CD4-positive, alpha-beta memory T cell (primary cell): ENCODE measurements around the gene SENP8. TPM values are rescaled to one million over a fixed set of nuclear protein-coding genes. Genes with fewer than 3 reads are reported as not detected.
"Not testable (repeated sequence)": the region's sequence is repeated elsewhere in the genome, so short reads cannot be mapped to it uniquely, and the experiment has no call there.

Experiments
- CTCF ChIA-PET: fragments of 350-600 bp; sonication (Branson Sonifier 250); formaldehyde crosslinking; loops from one replicate; lab custom pipeline; 2021; ENCODE audit warnings: inconsistent platforms; ENCODE audit not compliant: partially characterized antibody; lab: Charles Lee
- POLR2A ChIA-PET: fragments of 350-600 bp; sonication (Branson Sonifier 250); formaldehyde crosslinking; loops from one replicate; lab custom pipeline; 2021; ENCODE audit not compliant: partially characterized antibody; lab: Charles Lee
- DNase-seq, 5 donors: peaks; one replicate each; pipeline versions ENCODE4 v3.0.0 to v3.0.0-alpha.2; 2020 to 2022; ENCODE audit warnings: mixed read lengths in 1 of 5
- H3K27ac ChIP-seq: one replicate; pipeline ENCODE4 v1.7.0; 2013; ENCODE audit warnings: low read depth, low read length
- H3K27me3 ChIP-seq: 2 replicates; pipeline ENCODE4 v1.7.0; 2013; ENCODE audit warnings: mild to moderate bottlenecking, low read length, moderate library complexity; ENCODE audit not compliant: insufficient read depth
- H3K36me3 ChIP-seq: 2 replicates; pipeline ENCODE4 v1.7.0; 2013; ENCODE audit warnings: mild to moderate bottlenecking, low read length, moderate library complexity; ENCODE audit not compliant: insufficient read depth
- H3K4me1 ChIP-seq: 2 replicates; pipeline ENCODE4 v1.7.0; 2013; ENCODE audit warnings: mild to moderate bottlenecking, low read length, moderate library complexity; ENCODE audit not compliant: insufficient read depth
- H3K4me3 ChIP-seq, 2 donors: one replicate each; pipeline ENCODE4 v1.7.0; 2013; ENCODE audit warnings: low read length in 2 of 2, mild to moderate bottlenecking in 1 of 2
- H3K9me3 ChIP-seq, 2 donors: one replicate each; pipeline ENCODE4 v1.7.0; 2013; ENCODE audit warnings: low read length in 2 of 2, control low read depth in 1 of 2; ENCODE audit not compliant: control insufficient read depth in 1 of 2
- H3K27ac Mint-ChIP-seq, 7 donors: one replicate each; pipeline ENCODE4 v1.8.0; 2020 to 2021; ENCODE audit warnings: mixed read lengths in 7 of 7, mild to moderate bottlenecking in 6 of 7, inconsistent platforms in 3 of 7, moderate library complexity in 3 of 7
- H3K27me3 Mint-ChIP-seq, 2 donors: one replicate each; pipeline ENCODE4 v1.8.0; 2020 to 2021; ENCODE audit warnings: mixed read lengths in 2 of 2
- H3K36me3 Mint-ChIP-seq, 2 donors: one replicate each; pipeline ENCODE4 v1.8.0; 2020 to 2021; ENCODE audit warnings: mixed read lengths in 2 of 2, inconsistent platforms in 1 of 2, mild to moderate bottlenecking in 1 of 2
- H3K4me1 Mint-ChIP-seq, 4 donors: one replicate each; pipeline ENCODE4 v1.8.0; 2020 to 2021; ENCODE audit warnings: mixed read lengths in 4 of 4, mild to moderate bottlenecking in 1 of 4
- H3K4me3 Mint-ChIP-seq, 8 donors: one replicate each; pipeline ENCODE4 v1.8.0; 2020 to 2021; ENCODE audit warnings: mixed read lengths in 8 of 8, mild to moderate bottlenecking in 7 of 8, moderate library complexity in 6 of 8, inconsistent platforms in 3 of 8
- H3K9me3 Mint-ChIP-seq, 8 donors: one replicate each; pipeline ENCODE4 v1.8.0; 2020 to 2021; ENCODE audit warnings: mixed read lengths in 8 of 8, mild to moderate bottlenecking in 5 of 8, inconsistent platforms in 3 of 8, moderate library complexity in 1 of 8
- intact Hi-C: fragments of 100-400 bp; cut with micrococcal nuclease; formaldehyde crosslinking; loops from one replicate; pipeline ENCODE4 v1.15.1; 2023
- polyA plus RNA-seq, 2 donors: library from polyadenylated mRNA; unstranded; fragments of 300-500 nt; fragmentation: Illumina TruSeq; gene quantifications; one replicate each; pipeline ENCODE4 v1.2.3, GENCODE V29; 2021
- total RNA-seq, 2 experiments: library from RNA; stranded (reverse); gene quantifications; one replicate each; pipeline ENCODE4 v1.2.3, GENCODE V29; 2021

The SENP8 gene
- 1 to 10 TPM; 1.1 to 2.6 TPM for total RNA-seq
- polyA plus RNA-seq, result 1 to 10 TPM in 1 of 2 donors, under 1 TPM in 1; 0.69 to 1.4 TPM

GRCh38 chr15:72118017-72118978, at the start of gene SENP8, which contains the start of gene MYO9A:
TSS of gene SENP8 (plus strand) at chr15:72118403. CDS start at chr15:72139624, 21,221 bp downstream.
TSS of gene MYO9A (minus strand) at chr15:72118150. CDS start at chr15:72046563, 71,587 bp downstream.
- peaks cover 23% of the 10 kb centered on the region for H3K4me1 ChIP-seq
- peak within 1 kb of the TSS; percentile 89 for H3K4me3 ChIP-seq
- peak within 1 kb of the TSS; percentile 94 for H3K27ac ChIP-seq
- intact Hi-C loops, result loop anchor here (1.0 to 5.0 kb wide), 5 partner anchors 113 to 934 kb away; partner anchors contain the start of genes HEXA, NEO1, PARP6 and PKM
- H3K4me3 Mint-ChIP-seq, result peak within 1 kb of the TSS; percentile 93 to 100 (median 98)
- POLR2A ChIA-PET, result interaction anchor here (0.7 to 1.5 kb wide), 4 partner anchors 50 to 112 kb away, joined by 3 to 6 read pairs (median 4); partner anchors contain the start of gene PKM
- no peaks in the 10 kb centered on the region for H3K9me3 Mint-ChIP-seq
- no peaks in the 10 kb centered on the region for H3K36me3 ChIP-seq
- H3K27ac Mint-ChIP-seq, result peak within 1 kb of the TSS; percentile 96 to 99 (median 99)
- no peaks in the 10 kb centered on the region for H3K27me3 Mint-ChIP-seq
- peak; percentile 97 to 98 (median 98) for DNase-seq
- H3K36me3 Mint-ChIP-seq, result peaks cover 0 to 13% of the 10 kb centered on the region in 2 donors
- no peaks in the 10 kb centered on the region for H3K9me3 ChIP-seq
- H3K27me3 ChIP-seq, result no peaks in the 10 kb centered on the region
- CTCF ChIA-PET, result interaction anchor here (0.6 kb wide), 1 partner anchor 9 kb away, joined by 3 read pairs; no protein-coding TSS in a partner anchor
- H3K4me1 Mint-ChIP-seq, result peaks cover 24 to 56% (median 37%) of the 10 kb centered on the region in 4 donors

GRCh38 chr15:72068856-72069255, 49.3 kb upstream of the SENP8 start:
- H3K4me1 Mint-ChIP-seq, result peaks cover 13 to 17% (median 14%) of the 10 kb centered on the region in 4 donors
- no peaks in the 10 kb centered on the region for H3K4me1 ChIP-seq
- intact Hi-C loops, result no loop called here
- no peaks in the 10 kb centered on the region for H3K27me3 Mint-ChIP-seq
- H3K36me3 ChIP-seq, result no peaks in the 10 kb centered on the region
- H3K4me3 ChIP-seq, result no peak overlapping the region
- ChIA-PET CTCF (no interaction called here), POLR2A (no interaction called here)
- peaks cover 0 to under 1% (median 0%) of the 10 kb centered on the region in 8 donors for H3K9me3 Mint-ChIP-seq
- H3K9me3 ChIP-seq, result no peaks in the 10 kb centered on the region
- no peak overlapping the region for H3K27ac Mint-ChIP-seq
- peaks cover 6 to 11% of the 10 kb centered on the region in 2 donors for H3K36me3 Mint-ChIP-seq
- H3K4me3 Mint-ChIP-seq, result no peak overlapping the region
- DNase-seq, result no peak
- no peak overlapping the region for H3K27ac ChIP-seq
- H3K27me3 ChIP-seq, result no peaks in the 10 kb centered on the region

GRCh38 chr15:72070817-72071447, 47.3 kb upstream of the SENP8 start:
- H3K36me3 ChIP-seq, result no peaks in the 10 kb centered on the region
- no peaks in the 10 kb centered on the region for H3K27me3 ChIP-seq
- H3K27ac ChIP-seq, result no peak overlapping the region
- no peaks in the 10 kb centered on the region for H3K4me1 ChIP-seq
- H3K4me3 ChIP-seq, result no peak overlapping the region
- Mint-ChIP-seq H3K4me3 (no peak overlapping the region), H3K9me3 (no peaks in the 10 kb centered on the region), H3K36me3 (peaks cover 2 to 9% of the 10 kb centered on the region in 2 donors), H3K27ac (no peak overlapping the region), H3K27me3 (no peaks in the 10 kb centered on the region), H3K4me1 (peaks cover 14 to 20% (median 16%) of the 10 kb centered on the region in 4 donors)
- no peaks in the 10 kb centered on the region for H3K9me3 ChIP-seq
- ChIA-PET CTCF (no interaction called here), POLR2A (no interaction called here)
- intact Hi-C loops, result no loop called here
- no peak for DNase-seq

GRCh38 chr15:72071448-72071825, 46.8 kb upstream of the SENP8 start:
- H3K9me3 Mint-ChIP-seq, POLR2A ChIA-PET: not testable (repeated sequence)

GRCh38 chr15:72074335-72075060, 43.7 kb upstream of the SENP8 start:
- no peak overlapping the region for H3K4me3 ChIP-seq
- Mint-ChIP-seq H3K36me3 (peaks cover 2 to 17% of the 10 kb centered on the region in 2 donors), H3K4me1 (peaks cover 20 to 30% (median 24%) of the 10 kb centered on the region in 4 donors), H3K9me3 (no peaks in the 10 kb centered on the region), H3K4me3 (no peak overlapping the region), H3K27me3 (no peaks in the 10 kb centered on the region), H3K27ac (no peak overlapping the region)
- H3K27me3 ChIP-seq, result no peaks in the 10 kb centered on the region
- H3K9me3 ChIP-seq, result no peaks in the 10 kb centered on the region
- POLR2A ChIA-PET, result interaction anchor here (1.2 kb wide), 1 partner anchor 365 kb away, joined by 3 read pairs; no protein-coding TSS in a partner anchor
- no peak overlapping the region for H3K27ac ChIP-seq
- intact Hi-C loops, result no loop called here
- CTCF ChIA-PET, result no interaction called here
- no peak for DNase-seq
- H3K36me3 ChIP-seq, result no peaks in the 10 kb centered on the region
- H3K4me1 ChIP-seq, result no peaks in the 10 kb centered on the region

More at GRCh38 chr15:72071448-72071825, 46.8 kb upstream of the SENP8 start:
- CTCF ChIA-PET, H3K36me3 Mint-ChIP-seq, DNase-seq, H3K9me3 ChIP-seq, H3K27ac ChIP-seq, H3K27me3 Mint-ChIP-seq, H3K27ac Mint-ChIP-seq, H3K27me3 ChIP-seq, H3K4me3 Mint-ChIP-seq, H3K4me1 ChIP-seq, H3K4me3 ChIP-seq, intact Hi-C loops, H3K36me3 ChIP-seq: not testable (repeated sequence)
- H3K4me1 Mint-ChIP-seq, result peaks cover 13 to 18% (median 16%) of the 10 kb centered on the region in 4 donors

- no peak for DNase-seq
- H3K9me3 Mint-ChIP-seq, result peaks cover 0 to under 1% (median 0%) of the 10 kb centered on the region in 8 donors
- Histone ChIP-seq H3K4me1 (no peaks in the 10 kb centered on the region), H3K27ac (no peak overlapping the region), H3K4me3 (no peak overlapping the region), H3K27me3 (no peaks in the 10 kb centered on the region), H3K9me3 (no peaks in the 10 kb centered on the region), H3K36me3 (no peaks in the 10 kb centered on the region)
- POLR2A ChIA-PET, result no interaction called here
- H3K4me3 Mint-ChIP-seq, result no peak overlapping the region
- CTCF ChIA-PET, result interaction anchor here (1.2 kb wide), 1 partner anchor 12 kb away, joined by 3 read pairs; no protein-coding TSS in a partner anchor
- peaks cover 0 to 9% of the 10 kb centered on the region in 2 donors for H3K36me3 Mint-ChIP-seq
- H3K27me3 Mint-ChIP-seq, result no peaks in the 10 kb centered on the region
- H3K4me1 Mint-ChIP-seq, result peaks cover 15 to 27% (median 19%) of the 10 kb centered on the region in 4 donors
- intact Hi-C loops, result no loop called here
- H3K27ac Mint-ChIP-seq, result no peak overlapping the region
These were observed 40.3 kb upstream of the SENP8 start for GRCh38 chr15:72077950-72078349.
